ENCODE results near the gene SH3PXD2B.

Gene SH3PXD2B

GRCh38 chr5:172364773-172365172 lies 89.6 kb downstream of the SH3PXD2B start:
- Histone ChIP-seq H3K27ac (replicated peaks) (no peak overlapping the region), H3K4me3 (replicated peaks; ENCODE audit: insufficient read depth, low read length) (no peak overlapping the region), H3K27me3 (ENCODE audit: insufficient read depth, poor library complexity, severe bottlenecking) (no peaks in the 10 kb centered on the region)
- peak in 1 of 2 experiments; percentile 14 for DNase-seq (ENCODE audit: low read depth in 1 of 2, low spot score in 1 of 2)
- no peak for TF ChIP-seq SPI1 (IDR thresholded peaks at IDR 0.05; ENCODE audit: borderline replicate concordance, low read depth)
- TF ChIP-seq POLR2AphosphoS5 (IDR thresholded peaks at IDR 0.05; ENCODE audit: low read depth) = no peak
- TF ChIP-seq GABPA (IDR thresholded peaks at IDR 0.05; ENCODE audit: low read depth) = no peak
- TF ChIP-seq CTCF (IDR thresholded peaks at IDR 0.05; ENCODE audit: insufficient read depth, low read length) = no peak
- no peak for TF ChIP-seq REST (IDR thresholded peaks at IDR 0.05; ENCODE audit: insufficient replicate concordance, low read depth)

GRCh38 chr5:172362755-172363154 lies 91.6 kb downstream of the SH3PXD2B start:
- no peak overlapping the region for H3K27ac ChIP-seq (replicated peaks)
- H3K4me3 ChIP-seq (replicated peaks; ENCODE audit: insufficient read depth, low read length) = no peak overlapping the region
- H3K27me3 ChIP-seq (ENCODE audit: insufficient read depth, poor library complexity, severe bottlenecking) = no peaks in the 10 kb centered on the region
- no peak for DNase-seq (ENCODE audit: low read depth in 1 of 2, low spot score in 1 of 2)
- TF ChIP-seq CTCF (IDR thresholded peaks at IDR 0.05; ENCODE audit: insufficient read depth, low read length) (no peak), SPI1 (IDR thresholded peaks at IDR 0.05; ENCODE audit: borderline replicate concordance, low read depth) (no peak), POLR2AphosphoS5 (IDR thresholded peaks at IDR 0.05; ENCODE audit: low read depth) (no peak), REST (IDR thresholded peaks at IDR 0.05; ENCODE audit: insufficient replicate concordance, low read depth) (no peak), GABPA (IDR thresholded peaks at IDR 0.05; ENCODE audit: low read depth) (no peak)

- peak; percentile 76 to 79 for DNase-seq (ENCODE audit: low read depth in 1 of 2, low spot score in 1 of 2)
- Histone ChIP-seq H3K27ac (replicated peaks) (peak overlapping the region; percentile 17; the same call in 1 of the 2 replicates), H3K4me3 (replicated peaks; ENCODE audit: insufficient read depth, low read length) (no peak overlapping the region), H3K27me3 (ENCODE audit: insufficient read depth, poor library complexity, severe bottlenecking) (no peaks in the 10 kb centered on the region)
- no peak for TF ChIP-seq POLR2AphosphoS5 (IDR thresholded peaks at IDR 0.05; ENCODE audit: low read depth)
- no peak for TF ChIP-seq GABPA (IDR thresholded peaks at IDR 0.05; ENCODE audit: low read depth)
- no peak for TF ChIP-seq CTCF (IDR thresholded peaks at IDR 0.05; ENCODE audit: insufficient read depth, low read length)
- no peak for TF ChIP-seq REST (IDR thresholded peaks at IDR 0.05; ENCODE audit: insufficient replicate concordance, low read depth)
- no peak for TF ChIP-seq SPI1 (IDR thresholded peaks at IDR 0.05; ENCODE audit: borderline replicate concordance, low read depth)
These were observed 92.6 kb downstream of the SH3PXD2B start for GRCh38 chr5:172361566-172362238.
